CD1c-positive myeloid dendritic cell (primary cell): ENCODE measurements around the gene SDK1.
"Not testable (repeated sequence)": the region's sequence is repeated elsewhere in the genome, so short reads cannot be mapped to it uniquely, and the experiment has no call there.

Experiments used
- DNase-seq: peaks from one replicate; pipeline ENCODE4 v3.0.0-alpha.2; 2016; ENCODE audit errors: extremely low spot score

The SDK1 gene

DNA sequence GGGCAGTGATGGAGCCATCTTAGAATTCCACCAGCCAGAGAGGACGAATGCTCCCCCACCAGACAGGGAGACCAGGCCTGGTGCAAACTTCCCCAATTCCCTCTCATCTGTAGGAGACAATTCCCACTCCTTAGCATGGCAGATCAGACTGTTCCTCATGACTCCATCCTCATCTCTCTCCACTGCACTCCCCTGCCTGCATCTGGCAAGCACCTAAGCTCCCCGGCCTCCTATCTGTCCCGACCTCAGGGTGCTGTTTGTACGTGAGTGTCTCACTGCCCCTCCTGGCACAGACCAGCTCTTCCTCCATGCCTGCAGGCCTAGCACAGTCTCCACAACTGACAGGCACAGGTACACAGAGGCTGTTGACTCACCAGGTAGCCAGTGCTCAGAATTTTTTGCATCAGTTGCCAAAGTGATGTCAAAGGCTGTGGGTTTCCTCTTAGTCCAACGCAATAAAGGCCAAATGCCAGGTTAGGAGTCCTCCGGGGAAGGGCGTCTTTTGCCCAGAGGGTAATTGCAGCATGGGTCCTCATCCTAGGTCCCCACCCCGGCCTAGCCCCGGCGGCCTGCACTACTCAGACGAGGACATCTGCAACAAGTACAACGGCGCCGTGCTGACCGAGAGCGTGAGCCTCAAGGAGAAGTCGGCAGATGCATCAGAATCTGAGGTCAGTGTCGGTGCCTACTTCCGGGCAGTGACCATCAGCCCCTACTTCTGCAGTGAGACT is 944.2 kb downstream of the SDK1 start:
- DNase-seq, result no peak

DNA sequence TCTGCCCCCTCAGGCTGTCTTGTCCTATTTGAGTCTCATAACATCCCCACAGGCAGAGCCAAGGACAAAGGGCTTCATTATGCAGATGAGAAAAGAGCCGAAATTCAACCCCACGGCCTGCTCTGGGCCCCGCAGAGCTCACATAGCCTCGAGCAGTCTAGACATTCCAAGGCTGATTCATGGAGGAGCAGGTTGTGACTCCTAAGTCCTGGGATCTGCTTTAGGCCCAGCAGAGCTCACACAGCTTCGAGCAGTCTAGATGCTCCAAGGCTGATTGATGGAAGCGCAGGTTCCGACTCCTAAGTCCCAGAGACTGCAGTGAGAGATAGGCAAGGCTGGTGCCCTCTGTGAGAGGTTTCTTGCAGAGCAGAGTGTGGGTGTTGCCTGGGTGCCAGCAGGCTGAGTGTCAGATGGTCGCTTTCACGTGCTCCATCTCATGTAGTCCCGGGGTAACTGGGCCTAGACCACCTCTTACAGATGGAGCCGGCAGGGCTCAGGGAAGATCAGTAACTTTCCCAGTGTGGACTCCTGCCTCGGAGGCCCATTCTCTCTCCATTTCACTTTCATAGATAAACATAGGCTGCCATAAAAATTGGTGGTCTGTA is 944.9 kb downstream of the SDK1 start:
- DNase-seq, result no peak

DNA sequence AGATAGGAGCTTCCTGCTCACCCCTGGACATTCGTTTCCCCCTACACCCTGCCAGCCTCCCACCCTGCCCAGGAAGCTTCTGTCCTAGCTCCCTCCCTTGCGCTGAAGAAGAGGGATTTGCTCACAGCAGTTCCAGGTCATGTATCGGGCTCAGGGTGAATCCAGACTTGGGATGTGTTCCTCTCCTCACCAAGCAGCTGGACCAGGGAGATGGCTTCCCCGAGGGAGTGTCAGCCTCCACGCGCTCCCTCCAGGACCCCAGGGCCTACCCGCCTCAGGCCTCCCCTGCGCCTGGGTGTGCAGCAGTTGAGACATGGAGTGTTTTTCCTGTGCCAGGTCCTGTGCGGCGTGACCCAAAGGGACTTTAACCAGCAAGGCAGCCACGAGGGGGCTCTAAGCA is 945.5 kb downstream of the SDK1 start:
- no peak for DNase-seq

DNA sequence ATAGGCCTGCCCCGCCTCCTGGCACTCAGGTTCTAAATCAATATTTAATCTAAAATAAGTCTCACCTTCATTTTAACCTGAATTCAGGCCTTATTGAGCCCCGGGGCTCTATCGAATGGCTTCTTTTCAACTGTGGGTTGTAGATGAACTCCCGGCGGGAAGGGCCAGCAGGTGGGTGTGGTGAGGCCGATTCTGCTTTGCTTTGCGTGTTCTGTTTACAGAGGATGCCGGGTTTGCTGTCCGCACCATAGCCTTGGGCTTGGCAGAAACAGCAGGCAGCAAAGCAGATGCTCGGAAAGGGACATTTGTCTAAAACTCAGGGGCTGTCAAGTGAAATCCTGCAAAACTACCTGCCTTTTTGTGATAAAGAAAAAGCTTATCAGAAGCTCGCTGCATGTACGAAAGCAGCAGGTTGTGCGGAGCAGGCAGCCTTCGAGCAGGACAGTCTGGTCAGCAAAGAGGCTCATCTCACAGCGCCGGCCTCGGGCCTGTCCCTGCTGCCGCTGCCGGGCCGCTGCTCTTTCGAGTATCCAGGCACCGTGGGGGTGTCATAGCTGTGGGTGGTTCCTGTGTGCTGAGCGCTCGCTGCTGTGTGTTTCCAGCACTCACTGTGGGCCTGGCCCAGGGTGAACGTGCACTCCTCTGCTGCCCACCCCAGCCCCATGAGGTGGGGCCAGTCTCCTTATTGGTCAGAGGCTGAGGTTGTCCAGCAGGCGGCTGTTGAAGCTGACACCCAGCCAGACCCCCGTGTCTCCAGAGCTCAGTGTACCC is 946.2 kb downstream of the SDK1 start:
- no peak for DNase-seq

DNA sequence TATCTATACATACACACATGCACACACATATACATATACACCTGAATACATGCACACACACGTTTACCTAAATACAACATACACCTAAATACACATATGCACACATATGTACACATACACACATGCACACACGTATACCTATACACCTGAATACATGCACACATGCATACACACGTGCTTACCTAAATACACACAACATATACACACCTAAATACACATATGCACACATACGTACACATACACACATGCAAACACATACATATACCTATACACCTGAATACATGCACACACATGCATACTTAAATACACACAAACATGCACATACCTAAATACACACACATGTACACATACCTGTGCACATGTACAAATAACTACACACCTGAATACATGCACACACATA is 947.2 kb downstream of the SDK1 start:
- no peak for DNase-seq

DNA sequence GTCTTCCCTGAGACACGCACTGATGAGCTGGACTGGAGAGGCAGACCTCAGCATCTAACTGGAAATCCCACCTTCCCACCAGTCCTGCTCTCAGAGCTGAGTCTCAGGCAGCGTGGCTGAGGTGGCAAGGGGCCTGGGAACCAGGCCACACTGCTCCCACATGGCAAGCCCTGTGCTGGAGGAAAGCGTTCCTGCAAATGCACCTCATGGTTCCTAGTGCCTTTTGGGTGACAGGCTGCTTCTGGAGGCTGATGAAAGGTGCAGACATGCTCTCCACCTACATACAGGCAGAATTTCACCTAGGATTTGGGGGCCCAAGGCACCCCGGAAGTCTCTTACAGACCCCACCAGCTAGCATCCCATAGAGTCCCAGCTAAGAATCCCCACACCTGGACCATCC is 948.2 kb downstream of the SDK1 start:
- DNase-seq, result no peak

DNA sequence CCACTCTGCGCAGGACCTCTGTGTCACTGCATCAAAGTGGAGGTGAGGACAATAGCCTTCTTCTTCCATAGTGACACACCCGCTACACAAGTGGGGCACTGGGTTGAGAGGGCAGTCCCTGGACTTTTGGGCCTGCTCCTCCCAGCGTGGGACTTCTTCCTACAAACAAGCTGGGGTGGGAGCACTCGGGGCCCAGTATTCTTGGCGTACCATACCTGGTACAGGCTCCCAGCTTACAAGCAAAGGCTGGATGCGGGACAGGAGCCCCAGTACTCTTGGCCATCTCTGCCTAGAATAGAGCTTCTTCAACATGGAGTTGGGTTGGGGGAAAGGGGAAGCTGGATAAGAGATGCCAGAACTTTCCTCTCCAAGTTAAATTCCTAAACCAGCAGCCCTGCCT is 954.3 kb downstream of the SDK1 start:
- DNase-seq, result no peak

DNA sequence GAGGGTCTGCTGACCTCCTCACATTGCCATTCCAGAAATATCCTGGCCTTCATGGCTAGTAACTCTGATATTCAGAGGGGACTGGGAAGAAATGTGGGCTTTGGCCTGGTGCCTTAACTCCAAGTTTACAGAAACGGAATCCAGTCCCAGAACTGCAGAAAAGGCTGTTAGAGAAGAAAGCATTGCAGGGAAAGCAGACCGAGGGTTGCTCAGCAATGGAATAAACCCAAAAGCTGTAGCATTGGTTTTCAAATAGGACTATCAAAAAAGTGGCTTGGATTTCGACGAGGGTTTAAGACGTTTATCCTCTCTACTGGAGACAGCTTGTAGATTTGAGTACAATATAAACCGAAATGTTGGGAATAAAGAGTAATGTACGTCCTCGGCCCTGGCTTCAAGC is 955.2 kb downstream of the SDK1 start:
- no peak for DNase-seq

DNA sequence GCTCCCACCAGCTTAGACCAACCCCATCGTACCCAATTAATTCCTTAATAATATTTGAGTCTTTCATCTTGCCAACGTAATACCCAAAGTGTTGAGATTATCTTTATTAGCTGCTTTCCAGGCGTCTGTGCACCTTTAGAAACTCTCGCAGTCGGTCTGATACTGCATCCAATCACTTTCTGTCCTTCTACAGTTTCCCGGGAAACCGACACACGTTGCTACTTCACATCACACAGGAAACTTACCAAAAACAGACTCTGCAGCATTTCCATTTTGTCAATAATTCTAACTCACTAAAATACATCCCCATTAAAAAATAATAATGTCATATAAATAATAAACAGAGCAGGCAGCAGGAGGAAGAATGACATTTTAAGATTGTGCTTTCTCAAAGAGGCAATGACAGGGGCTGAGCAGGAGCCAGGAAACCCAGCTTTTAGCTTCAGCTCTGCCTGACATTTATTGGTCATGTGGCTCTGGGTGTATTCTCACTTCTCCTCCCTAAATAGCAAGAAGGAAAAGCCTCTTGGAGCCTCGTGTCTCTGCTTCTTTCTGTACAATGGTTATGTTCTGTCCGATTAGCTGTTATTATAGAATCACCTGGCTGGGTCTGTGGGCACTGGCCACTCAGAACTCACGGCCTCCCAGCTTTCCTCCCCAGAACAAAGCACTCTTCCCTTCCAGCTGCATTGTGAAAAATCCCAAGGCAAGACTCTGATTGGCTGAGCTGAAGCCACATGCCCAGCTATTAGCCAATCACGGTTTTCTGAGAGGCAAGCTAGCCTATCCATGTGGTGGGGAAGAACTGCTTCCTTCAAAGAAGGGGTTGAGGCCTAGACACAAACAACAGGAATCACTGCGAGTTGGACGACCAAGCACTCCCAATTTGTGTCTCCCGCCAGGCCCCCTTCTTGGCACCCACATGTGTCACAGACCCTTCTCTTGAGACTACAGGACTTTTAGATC is 956.4 kb downstream of the SDK1 start:
- DNase-seq, result no peak

DNA sequence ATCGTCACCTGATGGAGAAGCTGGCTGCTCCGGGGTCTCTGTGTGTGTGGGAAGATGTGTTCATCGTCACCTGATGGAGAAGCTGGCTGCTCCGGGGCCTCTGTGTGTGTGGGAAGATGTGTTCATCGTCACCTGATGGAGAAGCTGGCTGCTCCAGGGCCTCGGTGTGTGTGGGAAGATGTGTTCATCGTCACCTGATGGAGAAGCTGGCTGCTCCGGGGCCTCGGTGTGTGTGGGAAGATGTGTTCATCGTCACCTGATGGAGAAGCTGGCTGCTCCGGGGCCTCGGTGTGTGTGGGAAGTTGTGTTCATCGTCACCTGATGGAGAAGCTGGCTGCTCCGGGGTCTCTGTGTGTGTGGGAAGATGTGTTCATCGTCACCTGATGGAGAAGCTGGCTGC is 959.1 kb downstream of the SDK1 start:
- DNase-seq, result not testable (repeated sequence)

DNA sequence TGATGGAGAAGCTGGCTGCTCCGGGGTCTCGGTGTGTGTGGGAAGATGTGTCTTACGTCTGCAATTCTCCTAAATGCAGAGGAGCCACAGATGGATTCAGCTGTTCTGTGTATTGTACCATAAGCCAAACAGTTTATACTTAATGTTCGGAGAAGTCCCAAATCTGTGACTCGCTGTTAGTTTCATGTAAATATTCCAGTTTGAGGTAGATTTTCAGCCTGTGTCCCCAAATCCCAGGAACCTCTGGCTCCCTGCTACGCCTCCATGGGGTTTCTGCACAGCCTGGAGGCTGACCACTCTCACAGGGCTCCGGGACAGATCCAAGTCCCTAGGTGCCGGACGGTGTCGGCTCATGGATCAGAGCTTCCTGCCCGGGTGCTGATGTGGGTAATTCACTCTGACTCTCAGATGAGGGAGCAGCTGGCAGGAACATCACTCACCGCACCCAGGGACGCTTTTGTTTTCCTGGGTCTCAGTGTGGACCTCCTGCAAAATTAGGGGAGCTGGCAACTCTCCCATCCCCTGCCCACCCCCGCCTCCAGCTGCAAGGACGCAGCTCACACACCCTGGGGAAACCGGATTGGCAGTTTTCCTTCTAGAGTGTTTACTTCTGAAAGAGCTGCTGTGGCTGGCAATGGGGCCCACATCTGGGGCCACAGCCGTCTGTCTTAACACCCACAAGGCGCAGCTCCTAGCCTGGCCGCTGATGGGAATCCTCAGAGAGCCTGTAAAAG is 960.0 kb downstream of the SDK1 start:
- no peak for DNase-seq

DNA sequence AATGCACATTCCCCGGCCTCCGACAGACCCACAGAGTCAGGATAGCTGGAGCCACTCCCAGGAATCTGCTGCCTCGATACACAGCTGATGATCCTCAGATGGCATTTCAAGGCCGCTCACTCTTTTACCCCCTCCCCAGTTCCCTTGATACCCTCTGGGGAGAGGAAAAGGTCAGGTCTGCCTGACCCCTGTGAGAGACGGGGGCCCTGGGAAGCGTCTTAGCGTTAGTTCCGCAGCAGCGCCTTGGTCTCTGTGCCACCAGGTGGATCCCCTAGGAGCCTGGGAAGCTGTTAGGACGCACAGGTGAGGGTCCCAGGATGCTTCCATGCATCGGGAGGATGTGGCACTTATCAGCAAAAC is 960.5 kb downstream of the SDK1 start:
- no peak for DNase-seq

DNA sequence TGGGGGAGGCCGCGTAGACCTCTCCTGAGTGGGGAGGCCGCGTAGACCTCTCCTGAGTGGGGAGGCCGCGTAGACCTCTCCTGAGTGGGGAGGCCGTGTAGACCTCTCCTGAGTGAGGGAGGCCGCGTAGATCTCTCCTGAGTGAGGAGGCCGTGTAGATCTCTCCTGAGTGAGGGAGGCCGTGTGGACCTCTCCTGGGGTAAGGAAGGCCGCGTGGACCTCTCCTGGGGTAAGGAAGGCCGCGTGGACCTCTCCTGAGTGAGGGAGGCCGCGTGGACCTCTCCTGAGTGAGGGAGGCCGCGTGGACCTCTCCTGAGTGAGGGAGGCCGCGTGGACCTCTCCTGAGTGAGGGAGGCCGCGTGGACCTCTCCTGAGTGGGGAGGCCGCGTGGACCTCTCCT is 963.2 kb downstream of the SDK1 start:
- DNase-seq, result not testable (repeated sequence)

DNA sequence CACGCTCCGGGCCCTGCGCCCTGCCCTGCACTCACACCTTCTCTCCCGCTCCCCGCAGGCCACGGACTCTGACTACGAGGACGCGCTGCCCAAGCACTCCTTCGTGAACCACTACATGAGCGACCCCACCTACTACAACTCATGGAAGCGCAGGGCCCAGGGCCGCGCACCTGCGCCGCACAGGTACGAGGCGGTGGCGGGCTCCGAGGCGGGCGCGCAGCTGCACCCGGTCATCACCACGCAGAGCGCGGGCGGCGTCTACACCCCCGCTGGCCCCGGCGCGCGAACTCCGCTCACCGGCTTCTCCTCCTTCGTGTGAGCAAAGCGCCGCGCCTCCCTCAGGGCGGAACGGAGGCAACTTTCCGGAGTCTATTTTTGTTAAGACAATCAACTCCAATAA is 964.0 kb downstream of the SDK1 start:
- DNase-seq, result no peak

DNA sequence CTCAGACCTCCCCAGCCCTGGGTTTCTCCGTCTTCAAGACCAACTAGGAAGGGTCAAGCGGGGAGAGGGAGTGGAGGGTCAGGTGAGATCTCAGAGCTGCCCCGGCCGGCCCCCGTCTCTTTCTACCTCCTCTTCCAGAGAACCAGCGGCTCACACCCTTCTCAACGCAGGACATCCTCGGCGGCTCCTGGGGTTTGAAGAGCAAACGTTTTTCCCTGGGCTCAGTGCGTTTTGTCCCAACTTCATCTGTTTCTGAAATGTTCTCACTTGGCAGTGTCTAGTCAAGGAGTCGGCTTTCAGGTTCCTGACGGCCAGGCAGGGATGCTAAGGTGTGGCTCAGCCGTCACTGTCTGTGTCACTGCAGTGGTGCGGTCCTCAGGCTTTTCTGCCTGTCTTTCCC is 964.6 kb downstream of the SDK1 start:
- DNase-seq, result no peak

DNA sequence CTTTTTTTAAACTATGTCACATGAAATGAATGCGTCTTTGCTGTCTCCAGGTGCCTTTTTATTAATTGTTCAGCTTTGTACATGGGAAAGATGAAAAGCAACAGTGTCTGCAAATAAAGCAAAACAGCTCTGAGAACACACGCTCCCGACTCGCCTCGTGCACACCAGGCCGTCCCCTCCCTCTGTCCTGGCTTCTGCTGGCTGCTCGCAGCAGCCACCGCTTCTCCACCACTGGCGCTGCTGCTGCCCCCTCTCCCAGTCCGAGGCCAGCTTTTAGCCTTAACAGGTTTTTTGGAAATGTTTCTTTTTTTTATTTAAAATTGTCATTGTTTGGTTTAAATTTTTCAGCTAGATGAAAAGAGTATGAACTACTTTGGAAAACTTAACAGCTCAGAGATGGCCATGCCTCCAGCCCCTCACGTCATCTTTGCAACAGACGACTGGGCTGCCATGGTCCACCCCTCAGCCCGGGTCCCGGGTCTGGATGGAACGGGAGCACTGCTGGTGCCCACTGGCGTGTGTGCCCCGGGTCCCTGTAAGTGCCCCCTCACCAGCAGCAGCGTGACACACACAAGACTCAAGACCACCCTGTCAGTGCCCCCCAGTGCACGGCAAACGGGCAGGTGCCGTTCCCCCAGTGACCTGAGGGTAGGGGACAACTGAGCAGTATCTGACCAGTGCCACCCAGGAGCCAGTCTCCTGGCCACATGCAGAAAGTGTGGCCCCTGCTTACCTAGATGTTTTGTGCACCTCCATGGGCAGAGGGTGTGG is 965.4 kb downstream of the SDK1 start:
- no peak for DNase-seq

DNA sequence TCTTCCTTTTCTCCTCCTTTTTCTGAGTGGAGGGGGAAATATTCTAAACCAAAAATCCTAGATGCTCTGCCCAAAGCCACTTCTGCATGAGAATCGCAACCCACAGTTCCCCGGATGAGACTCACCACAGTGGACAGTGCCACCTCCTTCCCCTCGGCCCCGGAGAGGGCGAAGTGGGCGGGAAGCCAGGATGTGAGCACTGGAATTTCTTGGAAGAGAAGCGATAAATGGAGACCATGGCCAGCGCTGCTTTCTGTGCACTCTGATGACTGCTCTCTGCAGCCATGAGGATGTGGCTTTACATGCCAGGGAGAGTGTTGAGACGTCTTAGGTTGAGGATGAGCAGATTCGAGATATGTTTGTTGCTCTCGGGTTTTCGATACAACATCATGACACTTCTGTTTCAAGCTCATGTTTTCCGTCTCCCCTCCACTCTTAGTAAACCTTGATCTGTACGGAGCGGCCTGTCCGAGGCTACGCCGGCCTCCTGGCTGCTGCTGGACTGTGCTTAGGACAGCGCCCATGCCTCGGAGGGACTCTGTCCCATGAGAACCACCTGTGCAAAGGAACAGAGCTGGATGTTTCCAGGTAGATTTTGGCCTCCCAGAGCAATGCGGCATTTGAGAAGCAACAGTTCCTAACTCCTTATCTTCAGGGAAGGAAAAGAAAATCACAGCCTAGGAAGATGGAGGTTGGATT is 966.4 kb downstream of the SDK1 start:
- no peak for DNase-seq

DNA sequence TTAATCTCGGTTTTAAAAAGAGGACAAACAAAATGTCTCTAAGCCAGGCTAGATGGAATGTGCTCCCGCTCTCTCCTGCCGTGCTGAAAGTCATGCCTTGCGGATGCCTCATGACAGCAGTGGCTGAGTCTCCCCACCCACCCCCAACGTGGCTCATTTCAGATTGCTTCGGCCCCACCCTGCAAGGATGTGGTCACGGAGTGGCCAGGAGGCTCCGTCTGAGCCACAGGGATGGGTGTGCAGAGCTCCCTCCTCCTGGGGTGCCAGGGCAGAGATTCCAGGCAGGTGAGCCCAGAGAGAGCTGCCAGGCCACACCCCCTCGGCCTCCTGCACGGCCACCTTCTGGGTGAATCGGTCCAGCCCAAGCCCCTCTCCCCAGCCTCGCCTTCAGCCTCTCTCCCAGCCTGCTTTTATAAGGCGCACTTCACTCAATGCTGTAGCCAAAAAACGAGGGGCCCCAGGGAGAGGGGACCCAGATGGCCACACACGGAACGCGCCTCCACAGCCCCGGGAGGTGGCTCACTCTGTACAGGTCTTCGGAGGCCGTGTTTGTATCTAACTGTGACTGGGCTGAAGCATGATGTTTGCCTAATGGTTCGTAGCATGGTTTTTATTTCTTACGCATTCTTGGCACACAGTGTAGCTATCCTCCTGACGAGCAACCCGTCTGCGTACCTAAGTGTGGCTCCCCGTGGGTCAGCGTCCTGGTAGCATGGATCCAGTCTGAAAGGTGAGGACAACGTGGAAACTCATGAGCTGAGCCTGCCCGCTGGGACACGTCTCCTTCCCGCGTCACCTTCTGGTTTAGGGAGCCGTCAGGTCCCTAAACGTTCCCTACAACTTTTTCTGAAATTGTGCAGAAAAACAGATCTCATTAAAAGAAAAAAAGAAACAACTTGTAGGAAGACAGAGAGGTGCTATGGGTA is 967.3 kb downstream of the SDK1 start:
- DNase-seq, result no peak

DNA sequence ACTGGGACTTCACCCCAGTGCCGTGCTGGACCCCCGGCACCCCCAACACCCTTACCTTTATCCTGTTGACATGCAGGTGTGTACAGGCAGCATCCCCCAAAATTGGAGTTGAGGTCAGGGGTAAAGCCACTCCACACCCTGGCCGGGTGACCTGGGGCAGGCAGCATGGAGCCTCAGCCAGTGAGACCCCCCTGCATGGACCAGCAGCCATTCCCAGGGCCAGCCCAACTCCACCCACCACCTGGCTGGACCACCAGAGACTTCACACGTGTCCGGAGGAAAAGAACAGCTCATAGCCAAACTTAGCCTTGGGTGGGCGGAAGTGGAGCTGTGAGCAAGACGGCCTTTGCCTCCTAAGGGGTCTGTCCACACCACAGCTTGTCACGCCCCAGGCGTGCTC is 968.0 kb downstream of the SDK1 start:
- DNase-seq, result no peak
